ENCODE results near the gene FHL1. TPM values are rescaled to one million over a fixed set of nuclear protein-coding genes. Genes with fewer than 3 reads are reported as not detected.

Gene FHL1
- total RNA-seq, 1 donor from 2014 or later, result 26.8 TPM

DNA sequence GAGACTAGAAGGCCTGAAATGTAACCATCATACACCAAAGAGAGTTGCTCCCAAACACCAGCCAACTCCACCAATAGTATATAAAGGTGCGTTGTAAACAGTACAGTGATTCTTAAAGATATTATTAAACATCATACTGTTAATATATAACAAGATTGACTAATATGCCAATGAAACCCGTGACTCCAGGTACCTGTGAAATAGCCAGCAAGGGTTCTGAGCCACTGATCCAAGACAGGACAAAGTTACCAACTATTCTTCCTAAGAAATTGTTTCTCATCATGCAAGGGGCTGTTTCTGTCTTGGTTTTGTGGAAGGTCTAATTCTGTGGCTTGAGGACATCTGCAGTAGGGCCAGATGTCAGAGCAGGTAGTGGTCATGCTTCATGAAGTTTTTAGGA is 47.2 kb downstream of the FHL1 start:
- Mint-ChIP-seq H3K4me1 (no peaks in the 10 kb centered on the region), H3K27ac (no peak overlapping the region), H3K9me3 (peaks cover 39% of the 10 kb centered on the region), H3K27me3 (ENCODE audit: low read depth) (no peaks in the 10 kb centered on the region), H3K36me3 (no peaks in the 10 kb centered on the region), H3K4me3 (no peak overlapping the region)
- TF ChIP-seq, protein P1, sequence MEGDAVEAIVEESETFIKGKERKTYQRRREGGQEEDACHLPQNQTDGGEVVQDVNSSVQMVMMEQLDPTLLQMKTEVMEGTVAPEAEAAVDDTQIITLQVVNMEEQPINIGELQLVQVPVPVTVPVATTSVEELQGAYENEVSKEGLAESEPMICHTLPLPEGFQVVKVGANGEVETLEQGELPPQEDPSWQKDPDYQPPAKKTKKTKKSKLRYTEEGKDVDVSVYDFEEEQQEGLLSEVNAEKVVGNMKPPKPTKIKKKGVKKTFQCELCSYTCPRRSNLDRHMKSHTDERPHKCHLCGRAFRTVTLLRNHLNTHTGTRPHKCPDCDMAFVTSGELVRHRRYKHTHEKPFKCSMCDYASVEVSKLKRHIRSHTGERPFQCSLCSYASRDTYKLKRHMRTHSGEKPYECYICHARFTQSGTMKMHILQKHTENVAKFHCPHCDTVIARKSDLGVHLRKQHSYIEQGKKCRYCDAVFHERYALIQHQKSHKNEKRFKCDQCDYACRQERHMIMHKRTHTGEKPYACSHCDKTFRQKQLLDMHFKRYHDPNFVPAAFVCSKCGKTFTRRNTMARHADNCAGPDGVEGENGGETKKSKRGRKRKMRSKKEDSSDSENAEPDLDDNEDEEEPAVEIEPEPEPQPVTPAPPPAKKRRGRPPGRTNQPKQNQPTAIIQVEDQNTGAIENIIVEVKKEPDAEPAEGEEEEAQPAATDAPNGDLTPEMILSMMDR (IDR thresholded peaks at IDR 0.05; ENCODE audit: unreplicated experiment), result no peak
- no peak for DNase-seq (ENCODE audit: low spot score in 2 of 2, unreplicated experiment in 2 of 2)

DNA sequence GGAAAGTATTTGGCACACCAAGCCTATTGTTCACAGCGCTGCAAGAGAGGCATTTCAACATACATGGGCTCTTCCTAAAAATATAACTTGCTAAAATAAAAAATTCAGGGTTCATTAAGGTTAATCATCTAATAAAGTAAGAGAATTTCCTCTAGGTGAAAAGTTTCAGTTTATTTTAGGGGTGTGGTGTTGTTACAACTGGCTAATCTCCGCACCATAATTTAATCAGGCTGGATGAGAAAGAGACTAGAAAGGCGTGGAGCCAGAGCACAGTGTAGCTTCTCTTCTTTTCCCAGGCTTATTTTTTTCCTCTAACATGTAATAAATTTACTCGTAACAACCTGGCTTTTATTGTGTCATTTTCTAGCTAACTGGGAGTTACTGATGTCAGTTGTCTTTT is 47.9 kb downstream of the FHL1 start:
- no peaks in the 10 kb centered on the region for H3K36me3 Mint-ChIP-seq
- no peaks in the 10 kb centered on the region for H3K27me3 Mint-ChIP-seq (ENCODE audit: low read depth)
- no peaks in the 10 kb centered on the region for H3K4me1 Mint-ChIP-seq
- peaks cover 39% of the 10 kb centered on the region for H3K9me3 Mint-ChIP-seq
- H3K4me3 Mint-ChIP-seq, result no peak overlapping the region
- TF ChIP-seq, protein P1 (IDR thresholded peaks at IDR 0.05; ENCODE audit: unreplicated experiment), result no peak
- DNase-seq (ENCODE audit: low spot score in 2 of 2, unreplicated experiment in 2 of 2), result no peak
- H3K27ac Mint-ChIP-seq, result no peak overlapping the region

DNA sequence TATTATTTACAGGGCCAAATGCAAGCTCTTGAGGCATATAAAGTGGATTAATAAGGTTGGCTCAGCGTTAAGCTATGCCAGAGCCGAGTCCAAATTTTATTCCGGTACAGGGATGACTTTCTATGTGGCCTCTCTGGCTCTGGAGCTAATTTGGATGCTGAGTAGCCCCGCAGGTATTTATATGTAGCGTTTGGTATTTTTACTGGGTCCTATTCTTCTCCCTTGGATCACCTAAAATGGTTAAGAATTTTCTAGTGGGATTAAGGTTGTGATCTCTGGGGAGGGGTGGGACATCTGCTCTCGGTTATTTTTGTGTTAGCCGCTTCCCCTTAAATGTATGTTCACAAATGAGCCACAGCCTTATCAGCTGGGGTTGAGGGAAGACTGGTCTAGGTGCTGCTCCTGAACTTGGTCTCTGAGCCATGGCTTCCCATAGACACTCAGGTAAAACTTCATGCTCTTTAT is 49.4 kb downstream of the FHL1 start:
- TF ChIP-seq, protein P1 (IDR thresholded peaks at IDR 0.05; ENCODE audit: unreplicated experiment), result no peak
- Mint-ChIP-seq H3K4me1 (no peaks in the 10 kb centered on the region), H3K36me3 (peaks cover 1% of the 10 kb centered on the region), H3K27me3 (ENCODE audit: low read depth) (no peaks in the 10 kb centered on the region), H3K4me3 (no peak overlapping the region), H3K9me3 (peaks cover 42% of the 10 kb centered on the region), H3K27ac (no peak overlapping the region)
- DNase-seq (ENCODE audit: low spot score in 2 of 2, unreplicated experiment in 2 of 2), result no peak

DNA sequence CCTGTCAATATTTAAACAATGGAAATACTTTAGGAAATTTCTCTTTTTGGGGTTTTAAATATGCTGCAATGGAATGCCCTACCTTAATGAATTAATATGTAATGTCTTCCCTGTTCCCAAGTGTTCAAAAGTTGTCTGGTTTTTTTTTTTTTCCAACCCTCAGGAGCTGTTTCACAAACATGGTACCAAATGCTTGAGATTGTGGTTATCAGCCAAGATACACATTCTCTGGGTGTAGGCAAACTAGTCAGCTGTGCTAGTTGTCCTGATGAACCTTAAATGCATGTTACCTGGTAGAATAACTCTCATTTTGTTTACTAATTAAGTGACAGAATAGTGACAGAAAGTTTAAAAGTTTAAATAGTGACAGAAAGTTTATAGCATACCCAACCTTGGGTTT is 50.7 kb downstream of the FHL1 start:
- Mint-ChIP-seq H3K4me1 (peaks cover 4% of the 10 kb centered on the region), H3K36me3 (peaks cover 1% of the 10 kb centered on the region), H3K27me3 (ENCODE audit: low read depth) (no peaks in the 10 kb centered on the region), H3K9me3 (peaks cover 38% of the 10 kb centered on the region), H3K4me3 (no peak overlapping the region), H3K27ac (no peak overlapping the region)
- no peak for DNase-seq (ENCODE audit: low spot score in 2 of 2, unreplicated experiment in 2 of 2)
- TF ChIP-seq, protein P1 (IDR thresholded peaks at IDR 0.05; ENCODE audit: unreplicated experiment), result no peak

DNA sequence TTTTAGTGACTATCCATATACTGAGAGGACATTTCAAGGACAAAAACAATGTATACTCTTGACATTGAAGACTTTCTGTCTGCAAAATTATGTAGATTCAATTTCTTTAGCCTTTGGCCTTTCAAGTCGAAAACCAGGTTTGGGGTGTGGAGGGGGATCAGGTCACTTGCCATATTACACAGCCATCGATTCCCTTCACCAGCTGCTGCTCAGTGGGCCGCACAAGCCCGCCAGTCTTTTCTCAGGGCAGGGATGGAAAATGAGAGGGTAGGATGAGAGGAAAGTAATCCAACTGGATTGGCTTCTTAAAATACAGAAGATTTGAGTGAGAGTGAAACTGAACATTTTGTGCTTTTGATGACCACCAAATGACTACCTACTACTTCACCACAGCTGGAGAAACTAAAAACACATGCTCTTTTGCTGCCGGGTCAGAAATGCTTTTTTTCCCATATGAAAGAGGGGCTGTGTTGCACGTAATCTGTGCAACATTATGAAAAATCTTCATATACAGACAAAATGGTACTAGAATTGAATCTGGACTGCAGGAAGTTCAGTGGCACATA is 51.4 kb downstream of the FHL1 start:
- no peak for DNase-seq (ENCODE audit: low spot score in 2 of 2, unreplicated experiment in 2 of 2)
- Mint-ChIP-seq H3K27ac (no peak overlapping the region), H3K27me3 (ENCODE audit: low read depth) (no peaks in the 10 kb centered on the region), H3K4me3 (no peak overlapping the region), H3K9me3 (peaks cover 35% of the 10 kb centered on the region), H3K4me1 (peaks cover 6% of the 10 kb centered on the region), H3K36me3 (peaks cover 1% of the 10 kb centered on the region)
- TF ChIP-seq, protein P1 (IDR thresholded peaks at IDR 0.05; ENCODE audit: unreplicated experiment), result no peak

DNA sequence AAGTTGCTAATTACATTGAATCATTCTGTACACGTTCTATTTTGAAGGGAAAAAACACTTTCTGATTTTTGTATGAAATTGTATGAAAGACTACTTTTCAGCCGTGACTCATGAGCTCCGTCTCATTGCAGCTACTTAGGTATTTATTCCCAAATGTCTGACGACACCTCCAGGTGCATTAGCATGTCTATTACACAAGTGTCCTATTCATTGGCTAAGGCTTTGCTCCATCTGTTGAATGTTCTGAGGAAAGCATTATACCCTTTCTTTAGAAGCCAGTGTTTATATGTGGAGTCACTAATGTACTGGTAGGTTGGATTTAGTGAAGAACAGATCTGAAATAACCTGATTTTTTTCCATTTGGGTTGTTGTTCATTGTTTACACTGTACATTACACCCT is 52.0 kb downstream of the FHL1 start:
- H3K27ac Mint-ChIP-seq, result no peak overlapping the region
- H3K4me1 Mint-ChIP-seq, result peaks cover 6% of the 10 kb centered on the region
- no peak overlapping the region for H3K4me3 Mint-ChIP-seq
- H3K9me3 Mint-ChIP-seq, result peaks cover 29% of the 10 kb centered on the region
- TF ChIP-seq, protein P1 (IDR thresholded peaks at IDR 0.05; ENCODE audit: unreplicated experiment), result no peak
- peaks cover 1% of the 10 kb centered on the region for H3K36me3 Mint-ChIP-seq
- DNase-seq (ENCODE audit: low spot score in 2 of 2, unreplicated experiment in 2 of 2), result no peak
- H3K27me3 Mint-ChIP-seq (ENCODE audit: low read depth), result no peaks in the 10 kb centered on the region
